ENCODE results near the gene VGLL2.

DNA sequence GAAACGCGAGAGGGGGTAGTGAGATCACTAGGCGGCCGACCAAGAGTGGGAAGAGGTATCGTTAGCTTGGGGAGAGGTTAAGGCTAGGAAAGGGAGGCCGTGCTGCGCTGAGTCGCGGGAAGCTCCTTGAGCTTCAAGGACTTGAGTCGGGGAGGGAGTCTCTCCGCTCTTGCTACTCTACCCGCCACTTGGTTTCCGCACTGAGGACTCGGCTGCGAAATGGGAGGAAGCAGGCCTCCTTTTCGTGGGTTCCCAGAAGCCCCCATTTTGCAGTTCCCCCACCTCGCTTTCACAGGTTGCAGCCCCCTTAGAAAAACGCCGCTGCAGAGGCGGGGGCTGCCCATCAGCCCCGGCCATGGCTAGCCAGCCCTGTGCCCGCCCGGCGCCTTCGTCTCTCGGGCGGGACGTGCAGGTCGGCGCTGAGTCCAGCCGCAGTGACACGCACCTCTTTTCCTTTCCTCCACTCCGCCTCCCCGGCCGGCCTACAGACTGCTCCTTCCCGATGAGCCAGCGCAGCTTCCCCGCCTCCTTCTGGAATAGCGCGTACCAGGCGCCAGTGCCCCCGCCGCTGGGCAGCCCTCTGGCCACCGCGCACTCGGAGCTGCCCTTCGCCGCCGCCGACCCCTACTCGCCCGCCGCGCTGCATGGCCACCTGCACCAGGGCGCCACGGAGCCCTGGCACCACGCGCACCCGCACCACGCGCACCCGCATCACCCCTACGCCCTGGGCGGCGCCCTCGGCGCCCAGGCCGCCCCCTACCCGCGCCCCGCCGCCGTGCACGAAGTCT, 4.9 kb downstream of the VGLL2 start:
- TF ChIP-seq ZNF335 (CRISPR knock-in tag; IDR thresholded peaks at IDR 0.05) (no peak), ZFX (CRISPR knock-in tag; IDR thresholded peaks at IDR 0.05; ENCODE audit: low read depth) (no peak), POLR2AphosphoS2 (IDR thresholded peaks at IDR 0.05; ENCODE audit: low read depth, low read length) (no peak), ARNT2 (CRISPR knock-in tag; IDR thresholded peaks at IDR 0.05; ENCODE audit: low read depth) (no peak), MIXL1 (CRISPR knock-in tag; IDR thresholded peaks at IDR 0.05) (no peak), ZNF143 (CRISPR knock-in tag; IDR thresholded peaks at IDR 0.05) (no peak), MTA3 (CRISPR knock-in tag; IDR thresholded peaks at IDR 0.05) (no peak), ZNF780A (CRISPR knock-in tag; IDR thresholded peaks at IDR 0.05) (no peak)
- TF ChIP-seq, protein P1, sequence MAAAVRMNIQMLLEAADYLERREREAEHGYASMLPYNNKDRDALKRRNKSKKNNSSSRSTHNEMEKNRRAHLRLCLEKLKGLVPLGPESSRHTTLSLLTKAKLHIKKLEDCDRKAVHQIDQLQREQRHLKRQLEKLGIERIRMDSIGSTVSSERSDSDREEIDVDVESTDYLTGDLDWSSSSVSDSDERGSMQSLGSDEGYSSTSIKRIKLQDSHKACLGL (CRISPR knock-in tag; IDR thresholded peaks at IDR 0.05): no peak
